GOT3 (cell line): ENCODE measurements around the gene RNLS.
"Not testable (repeated sequence)": the region's sequence is repeated elsewhere in the genome, so short reads cannot be mapped to it uniquely, and the experiment has no call there.

Experiments
- DNase-seq: peaks from one replicate; lab custom pipeline; 2025; ENCODE audit warnings: mixed read lengths; lab: John Stamatoyannopoulos, UW

RNLS gene

DNA sequence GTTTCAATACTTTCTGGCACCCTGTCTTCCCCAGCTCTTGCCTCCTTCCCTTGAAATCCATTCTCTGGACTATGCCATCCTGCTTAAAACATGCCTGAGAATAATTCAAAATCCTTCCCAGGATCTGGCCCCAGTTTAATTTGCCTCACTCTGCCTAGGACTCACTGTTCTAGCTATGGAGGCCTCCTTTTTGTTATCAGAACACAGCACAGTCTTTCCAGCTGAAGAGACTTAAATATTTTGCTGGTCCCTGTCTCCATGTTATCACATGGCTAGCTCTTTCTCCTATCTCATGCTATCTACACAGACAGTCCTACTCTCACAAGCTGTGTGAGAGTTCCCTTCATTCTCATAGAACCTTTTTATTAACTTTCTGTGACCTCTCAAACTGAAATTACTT is 194.8 kb downstream of the RNLS start:
- DNase-seq: no peak

DNA sequence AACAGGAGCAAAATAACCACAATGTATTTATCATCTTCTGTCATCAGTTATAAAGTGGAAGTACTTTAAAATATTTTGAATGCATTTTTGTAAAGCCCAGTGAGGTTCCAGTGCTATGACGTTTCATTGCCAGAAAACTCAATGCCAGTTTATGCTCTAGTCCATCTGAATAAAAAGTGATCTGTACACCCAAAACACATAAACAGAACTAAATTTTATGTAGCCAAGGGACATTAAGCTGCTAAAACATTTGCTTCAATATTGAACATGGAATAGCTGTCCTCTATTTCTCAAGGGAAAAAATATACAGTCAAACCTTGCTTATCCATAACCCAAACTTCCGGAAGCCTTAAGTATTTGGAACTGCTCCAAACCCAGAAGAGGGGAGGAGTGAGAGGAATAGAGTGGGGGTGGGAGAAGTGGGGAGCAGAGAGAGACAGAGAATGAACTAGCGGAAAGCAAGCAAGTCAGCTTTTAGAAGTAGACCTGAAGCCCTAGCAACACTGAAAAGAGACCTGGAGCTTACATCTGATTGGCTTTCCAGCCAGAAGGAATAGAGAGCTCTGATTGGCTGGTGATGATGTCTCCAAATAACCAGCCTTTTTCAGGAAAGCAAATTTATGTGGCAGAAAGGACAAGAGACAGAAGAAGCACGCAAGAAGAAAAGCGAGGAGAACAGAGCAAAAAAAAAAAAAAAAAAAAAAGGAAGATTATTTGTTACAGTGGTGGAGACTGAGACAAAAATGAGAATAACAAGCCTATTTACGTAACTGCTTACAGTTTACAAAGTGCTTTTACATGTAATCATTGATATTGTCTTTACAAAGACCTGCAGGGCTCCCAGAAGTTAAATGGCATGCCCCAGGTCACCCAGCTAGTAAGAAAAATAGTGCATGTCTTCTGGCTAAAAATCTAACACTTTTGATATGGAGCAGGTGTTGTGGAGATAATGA is 196.0 kb downstream of the RNLS start:
- no peak for DNase-seq

- DNase-seq: no peak
Measured at GRCh38 chr10:88386204-88386788, 196.8 kb downstream of the RNLS start.

DNA sequence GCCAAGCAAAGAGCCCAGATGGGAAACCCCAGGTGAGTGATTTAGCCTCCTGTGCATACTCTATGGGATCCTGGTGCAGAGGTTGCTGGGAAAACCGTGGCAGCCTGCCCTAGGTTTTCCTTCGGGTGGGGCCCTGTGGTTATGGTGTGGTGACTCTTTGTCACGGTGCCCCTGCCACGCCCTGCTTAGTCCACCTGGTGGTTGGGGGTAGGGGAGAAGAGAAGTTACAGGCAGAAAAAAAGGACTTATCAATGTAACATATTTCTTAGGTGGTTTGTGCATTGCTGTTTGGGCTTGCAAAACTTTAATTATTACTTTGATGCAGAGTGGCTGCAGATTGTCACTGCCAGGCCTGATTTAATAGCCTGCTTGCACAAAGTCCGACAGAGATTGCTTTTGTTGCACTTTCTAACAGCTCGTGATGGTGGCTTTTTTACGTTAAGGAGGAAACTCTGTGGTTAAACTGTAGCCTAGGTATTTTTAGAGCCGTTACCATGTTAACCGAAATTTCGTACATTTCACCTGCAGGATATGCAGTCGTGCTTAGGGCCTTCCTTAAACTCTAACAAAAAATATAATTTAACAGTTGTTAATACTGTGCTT is 197.4 kb downstream of the RNLS start:
- DNase-seq: no peak

- DNase-seq: no peak
Measured at GRCh38 chr10:88383276-88383675, 199.8 kb downstream of the RNLS start.

DNA sequence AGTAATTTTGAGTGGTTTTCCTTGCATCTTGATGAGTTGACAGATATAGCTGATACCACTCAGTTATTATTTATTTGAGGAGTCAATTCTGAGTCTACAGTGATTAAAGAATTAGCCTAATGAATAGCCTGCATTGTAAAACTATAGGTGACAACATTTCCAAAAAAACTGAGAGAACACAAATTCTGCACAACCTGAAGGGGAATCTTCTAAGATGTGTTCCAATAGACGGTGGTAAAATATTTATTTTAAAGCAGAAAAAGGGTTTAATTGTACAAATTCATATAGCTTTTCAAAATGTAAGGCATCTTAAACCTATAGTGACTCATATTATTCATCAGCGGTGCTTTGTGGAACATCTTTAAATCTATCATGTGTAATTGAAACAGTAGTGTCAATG is 200.4 kb downstream of the RNLS start:
- DNase-seq: no peak

GRCh38 chr10:88379575-88379974 is 203.5 kb downstream of the RNLS start:
- DNase-seq: no peak

DNA sequence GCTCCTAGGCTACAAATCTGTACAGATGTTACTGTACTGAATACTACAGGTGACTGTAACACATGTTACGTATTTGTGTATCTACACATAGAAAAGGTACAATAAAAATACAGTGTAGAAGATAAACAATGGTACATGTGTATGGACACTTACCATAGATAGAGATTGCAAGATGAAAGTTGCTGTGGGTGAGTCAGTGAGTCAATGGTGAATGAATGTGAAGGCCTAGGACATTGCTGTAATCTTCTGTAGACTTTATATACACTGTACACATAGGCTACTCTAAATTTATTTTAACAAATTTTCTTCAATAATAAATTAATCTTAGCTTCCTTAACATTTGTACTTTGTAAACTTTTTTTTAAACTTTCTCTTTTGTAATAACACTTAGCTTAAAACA is 205.6 kb downstream of the RNLS start:
- no peak for DNase-seq

DNA sequence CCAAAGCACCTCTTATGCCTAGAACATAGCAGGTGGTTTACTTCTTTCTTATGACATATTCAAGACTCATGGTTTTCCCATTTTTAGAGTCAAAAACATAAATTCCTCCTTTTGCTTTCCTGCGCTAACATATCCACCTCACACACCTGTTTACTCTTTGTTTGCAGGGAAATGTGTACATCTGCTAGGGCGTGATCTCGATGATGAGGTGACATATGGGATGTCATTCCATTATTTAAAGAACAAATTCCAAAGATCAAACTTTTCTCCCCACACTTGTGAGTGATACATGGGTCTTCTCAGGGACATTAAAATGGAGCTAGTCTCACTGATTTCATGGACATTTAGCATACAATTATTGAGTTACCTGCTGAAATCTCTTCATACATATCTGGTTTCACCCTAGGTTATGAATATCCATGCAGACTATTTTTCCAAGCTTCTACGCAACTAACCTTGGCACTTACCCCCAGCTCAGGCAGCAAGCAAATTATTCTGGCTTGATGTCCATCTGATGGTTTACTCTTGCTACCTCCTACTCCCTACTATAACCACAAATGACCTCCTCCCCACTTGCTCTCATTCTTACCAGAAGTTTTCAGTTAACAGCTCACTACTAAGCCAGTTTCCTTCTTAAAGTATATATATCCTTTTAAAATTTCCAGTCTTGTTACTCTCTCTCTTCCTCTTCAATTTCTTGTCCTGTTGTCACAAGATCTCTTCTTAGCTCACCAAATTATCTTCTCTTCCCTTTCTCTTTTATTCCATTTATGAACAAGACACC is 208.5 kb downstream of the RNLS start:
- no peak for DNase-seq

- no peak for DNase-seq
Measured at GRCh38 chr10:88372881-88373592, 210.1 kb downstream of the RNLS start.

- no peak for DNase-seq
Measured at GRCh38 chr10:88372051-88372715, 210.9 kb downstream of the RNLS start.

GRCh38 chr10:88370713-88371112 is 212.4 kb downstream of the RNLS start:
- DNase-seq: no peak

DNA sequence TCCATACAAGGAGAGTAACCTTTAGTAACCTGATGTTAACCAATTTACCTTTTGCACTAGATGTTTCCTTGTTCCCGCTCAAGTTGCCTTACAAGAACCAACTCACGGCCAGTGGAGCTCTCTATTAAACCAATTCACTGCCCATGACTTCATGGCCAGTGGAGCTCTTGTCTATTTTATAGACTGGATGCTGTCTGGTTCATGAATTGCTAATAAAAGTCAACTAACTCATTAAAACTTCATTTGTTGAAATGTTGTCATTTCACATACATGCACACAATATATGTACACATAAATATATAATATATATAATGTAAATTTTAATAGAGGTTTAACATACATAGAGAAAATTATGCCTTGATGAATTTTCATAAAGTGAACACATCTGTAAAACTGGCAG is 216.3 kb downstream of the RNLS start:
- no peak for DNase-seq

DNA sequence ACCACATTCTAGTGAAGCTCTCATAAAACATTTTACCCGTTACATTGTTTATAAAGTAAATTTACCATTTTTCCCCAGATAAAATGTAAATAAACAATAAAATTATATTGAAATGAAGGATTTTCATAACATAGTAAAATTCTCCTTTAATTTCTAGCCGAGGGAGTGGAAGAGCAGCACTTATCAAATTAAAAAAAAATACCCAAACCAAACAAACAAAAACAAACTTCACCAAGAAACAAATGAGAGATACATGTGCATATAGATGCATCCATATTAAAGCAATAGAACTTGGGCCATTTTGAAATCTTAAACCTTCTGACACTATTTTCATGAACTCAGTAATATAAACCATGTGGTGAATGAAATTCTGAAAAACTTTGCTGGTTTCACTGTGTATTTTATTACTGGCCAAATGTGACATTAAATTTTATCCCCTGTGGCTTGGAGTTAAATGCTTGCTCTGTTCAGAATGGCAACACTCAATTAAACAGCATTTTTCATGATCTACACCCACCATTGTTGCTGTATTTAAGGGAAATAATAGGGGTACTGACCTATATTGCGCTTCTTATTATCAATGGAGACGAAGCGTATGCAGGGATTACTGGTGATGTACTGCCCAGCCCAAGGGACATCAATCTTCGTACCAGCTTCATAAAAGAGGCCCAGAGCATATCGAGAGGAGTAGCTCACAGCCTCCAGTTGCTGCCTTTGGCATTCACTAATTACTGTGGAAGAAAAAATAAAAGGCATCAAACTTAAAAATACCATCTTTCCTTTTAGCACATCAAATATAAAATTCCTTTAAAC is 220.9 kb downstream of the RNLS start:
- DNase-seq: no peak

GRCh38 chr10:88361494-88361893 is 221.6 kb downstream of the RNLS start:
- no peak for DNase-seq

GRCh38 chr10:88355750-88356149 is 227.4 kb downstream of the RNLS start:
- DNase-seq: not testable (repeated sequence)

DNA sequence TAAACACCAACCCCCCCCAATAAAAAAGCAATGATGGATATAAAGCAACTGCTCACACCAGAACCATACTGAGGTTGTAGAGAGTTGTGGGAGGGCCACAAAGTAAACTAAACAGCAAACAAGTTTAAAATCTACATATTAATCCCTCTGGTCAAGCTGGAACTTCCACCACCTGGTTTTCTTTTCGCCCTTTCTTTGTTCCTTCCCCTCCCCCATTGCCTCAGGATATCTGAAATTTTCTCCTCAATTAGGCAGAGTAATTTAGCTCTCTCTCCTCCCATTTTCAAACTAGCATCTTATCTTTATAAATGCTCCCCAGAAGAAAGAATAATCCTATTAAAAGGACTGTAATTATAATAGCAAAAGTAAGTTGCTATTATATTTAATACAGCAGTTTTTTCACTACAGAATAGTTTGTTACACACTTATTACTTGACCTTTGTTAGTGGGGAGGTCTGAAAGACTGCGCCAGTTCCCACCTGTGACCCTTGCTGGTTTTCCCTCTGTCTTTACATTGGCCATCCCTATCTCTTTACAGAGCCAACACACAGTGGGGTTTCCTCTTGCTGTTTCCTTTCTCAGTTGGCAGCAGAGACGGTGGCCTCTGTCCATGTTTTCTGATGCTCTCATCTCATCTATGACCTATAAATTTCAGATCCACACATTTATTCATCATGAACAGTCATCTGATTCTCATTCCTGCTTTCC is 235.4 kb downstream of the RNLS start:
- no peak for DNase-seq

GRCh38 chr10:88347022-88347421 is 236.1 kb downstream of the RNLS start:
- DNase-seq: no peak

DNA sequence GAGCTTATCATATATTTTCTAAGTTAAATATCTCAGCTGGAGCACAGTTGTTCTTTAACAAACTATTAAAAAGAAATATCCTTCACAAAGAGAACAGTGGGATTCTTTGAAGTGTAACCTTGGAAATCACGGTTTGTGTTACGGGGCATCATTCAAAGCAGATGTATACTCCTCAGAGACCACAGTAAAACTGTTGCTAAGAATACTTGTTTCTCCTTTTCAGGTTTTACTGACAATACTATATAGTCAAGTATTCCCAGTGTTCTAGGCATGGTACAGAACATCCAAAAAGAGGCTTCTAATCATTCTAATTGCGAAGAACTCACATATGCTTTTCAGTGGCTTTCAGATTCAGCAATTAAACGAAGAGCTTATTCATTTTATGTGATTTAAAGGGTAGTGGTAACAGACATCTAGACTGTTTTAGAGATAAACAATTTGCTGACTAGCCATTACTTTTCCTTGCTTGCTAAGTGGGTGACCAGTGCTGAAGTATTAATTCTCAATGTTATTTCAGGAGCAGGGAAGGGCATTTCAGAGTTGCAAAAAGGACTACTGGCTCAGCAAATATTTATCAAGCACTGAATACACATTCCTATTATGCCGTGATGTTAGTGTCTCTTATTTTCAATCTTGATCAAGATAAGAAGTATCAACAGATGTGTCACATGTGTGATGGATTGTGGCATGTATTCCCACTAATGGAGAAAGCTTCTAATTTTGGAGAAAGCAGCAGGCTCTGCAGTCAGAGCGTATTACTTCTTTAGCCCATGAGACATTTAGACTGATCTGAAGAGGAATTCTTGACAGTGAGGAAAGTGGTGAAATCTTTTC is 236.8 kb downstream of the RNLS start:
- no peak for DNase-seq
